KMS-11 (cell line): Measurements from ENCODE around the gene PCTP.

Experiments
- H2AFZ ChIP-seq: fragments of 200-600 bp; sonication (generic); 2 replicates; pipeline ENCODE4 v1.6.1; 2016; ENCODE audit warnings: antibody characterized with exemption, mixed run types, low read depth
- H3K27ac ChIP-seq: fragments of 200-600 bp; sonication (generic); 2 replicates; pipeline ENCODE4 v1.6.1; 2016; ENCODE audit warnings: mild to moderate bottlenecking, mixed run types
- H3K27me3 ChIP-seq: fragments of 200-600 bp; sonication (generic); 2 replicates; pipeline ENCODE4 v1.6.1; 2017; ENCODE audit warnings: mild to moderate bottlenecking, low read depth, mixed run types, moderate library complexity; ENCODE audit not compliant: insufficient read depth
- H3K36me3 ChIP-seq: fragments of 200-600 bp; sonication (generic); 2 replicates; pipeline ENCODE4 v1.6.1; 2017; ENCODE audit warnings: mild to moderate bottlenecking, mixed run types; ENCODE audit not compliant: insufficient read depth
- H3K4me1 ChIP-seq: fragments of 200-600 bp; sonication (generic); 2 replicates; pipeline ENCODE4 v1.6.1; 2016; ENCODE audit warnings: mild to moderate bottlenecking, low read depth, mixed run types; ENCODE audit not compliant: poor library complexity, severe bottlenecking
- H3K4me2 ChIP-seq: fragments of 200-600 bp; sonication (generic); 2 replicates; pipeline ENCODE4 v1.7.0; 2016; ENCODE audit warnings: mild to moderate bottlenecking, mixed run types
- H3K4me3 ChIP-seq: fragments of 200-600 bp; sonication (generic); IDR thresholded peaks from 2 replicates; pipeline ENCODE4 v1.6.1; 2017; ENCODE audit warnings: low read depth, low read length, mixed read lengths; ENCODE audit not compliant: insufficient read depth
- H3K79me2 ChIP-seq: fragments of 200-600 bp; sonication (generic); 2 replicates; pipeline ENCODE4 v1.6.1; 2016; ENCODE audit warnings: low read depth, mixed run types; ENCODE audit not compliant: insufficient read depth
- H3K9ac ChIP-seq: fragments of 200-600 bp; sonication (generic); 2 replicates; pipeline ENCODE4 v1.6.1; 2016; ENCODE audit warnings: mild to moderate bottlenecking, mixed run types
- H4K20me1 ChIP-seq: fragments of 200-600 bp; sonication (generic); 2 replicates; pipeline ENCODE4 v1.6.1; 2016; ENCODE audit warnings: mild to moderate bottlenecking, mixed run types; ENCODE audit not compliant: insufficient read depth
- CTCF ChIP-seq: fragments of 200-600 bp; sonication (generic); conservative IDR thresholded peaks from 2 replicates; pipeline ENCODE4 v1.6.1; 2017; ENCODE audit warnings: low read depth, mild to moderate bottlenecking, antibody characterized with exemption, low read length, moderate library complexity, mixed read lengths

The PCTP gene

GRCh38 chr17:55760643-55761355, 9.9 kb downstream of the PCTP start:
- no peak overlapping the region for H3K9ac ChIP-seq
- H3K4me2 ChIP-seq, result no peak overlapping the region
- H3K27ac ChIP-seq, result no peak overlapping the region
- no peak overlapping the region for H3K4me3 ChIP-seq
- no peaks in the 10 kb centered on the region for H3K79me2 ChIP-seq
- TF ChIP-seq CTCF, result no peak
- H3K27me3 ChIP-seq, result no peaks in the 10 kb centered on the region
- H3K4me1 ChIP-seq, result no peaks in the 10 kb centered on the region
- H3K36me3 ChIP-seq, result no peaks in the 10 kb centered on the region
- H4K20me1 ChIP-seq, result no peaks in the 10 kb centered on the region
- no peak overlapping the region for H2AFZ ChIP-seq

DNA sequence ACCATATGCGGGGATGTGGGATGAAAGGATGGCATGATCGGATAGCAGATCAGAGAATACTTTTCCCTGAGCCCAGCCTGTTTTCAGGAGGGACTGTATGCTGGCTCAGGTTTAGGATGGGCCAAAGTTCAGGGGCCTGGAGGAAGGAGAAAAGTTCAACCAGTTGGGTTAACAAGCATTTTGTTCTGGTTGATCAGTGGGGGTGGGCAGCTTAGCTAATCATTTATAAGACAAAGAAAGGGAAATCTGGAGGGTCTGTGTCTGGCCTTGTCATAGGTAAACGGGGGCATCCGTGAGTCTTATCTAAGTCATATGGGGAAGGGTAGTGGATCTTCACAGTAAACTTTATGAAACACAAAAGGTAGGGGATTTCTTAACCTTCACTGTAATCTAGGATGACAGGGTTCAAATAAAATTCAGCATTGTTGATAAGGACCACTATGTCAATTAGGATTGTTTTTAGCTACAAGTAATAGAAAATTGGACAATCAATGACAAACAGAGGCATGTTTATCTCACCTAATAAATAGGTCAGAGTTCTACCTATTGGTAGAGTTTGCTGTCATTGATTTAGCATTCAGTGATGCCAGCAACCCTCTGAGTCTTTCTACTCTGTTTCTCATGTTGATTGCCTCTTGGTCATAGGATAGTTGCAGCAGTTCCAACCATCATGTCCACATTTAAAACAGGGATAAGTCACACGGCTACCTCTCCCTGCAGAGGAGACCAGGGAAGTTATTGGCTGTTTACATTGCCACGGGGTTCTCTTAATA, 11.4 kb downstream of the PCTP start:
- Histone ChIP-seq H3K79me2 (no peaks in the 10 kb centered on the region), H3K4me3 (no peak overlapping the region), H3K4me1 (no peaks in the 10 kb centered on the region), H3K27ac (no peak overlapping the region), H3K9ac (no peak overlapping the region), H3K27me3 (no peaks in the 10 kb centered on the region), H4K20me1 (no peaks in the 10 kb centered on the region), H3K36me3 (no peaks in the 10 kb centered on the region), H3K4me2 (no peak overlapping the region), H2AFZ (no peak overlapping the region)
- TF ChIP-seq CTCF, result no peak

DNA sequence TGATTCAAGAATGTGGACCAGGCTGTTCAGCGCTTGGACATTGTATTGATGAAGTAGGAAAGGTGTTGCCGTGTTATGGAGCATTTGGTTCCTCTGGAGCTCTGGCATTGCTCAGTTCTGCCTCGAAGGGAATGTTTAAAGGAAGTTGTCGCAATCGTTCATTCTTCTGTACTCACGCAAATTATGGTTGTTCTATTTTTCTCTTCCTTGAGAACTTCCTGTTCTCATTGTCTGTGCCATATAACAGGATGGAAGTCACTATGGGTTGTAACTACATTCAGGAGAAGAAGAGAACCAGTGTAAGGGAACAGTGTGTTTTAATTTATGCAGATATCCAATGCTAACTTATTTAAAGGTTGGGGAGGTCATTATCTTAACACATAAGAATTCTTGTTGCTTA, 13.0 kb downstream of the PCTP start:
- no peak overlapping the region for H3K27ac ChIP-seq
- no peaks in the 10 kb centered on the region for H4K20me1 ChIP-seq
- no peak overlapping the region for H3K9ac ChIP-seq
- H3K27me3 ChIP-seq, result no peaks in the 10 kb centered on the region
- no peak overlapping the region for H2AFZ ChIP-seq
- no peak overlapping the region for H3K4me3 ChIP-seq
- no peak overlapping the region for H3K4me2 ChIP-seq
- H3K4me1 ChIP-seq, result no peaks in the 10 kb centered on the region
- no peak for TF ChIP-seq CTCF
- H3K79me2 ChIP-seq, result no peaks in the 10 kb centered on the region
- H3K36me3 ChIP-seq, result no peaks in the 10 kb centered on the region

DNA sequence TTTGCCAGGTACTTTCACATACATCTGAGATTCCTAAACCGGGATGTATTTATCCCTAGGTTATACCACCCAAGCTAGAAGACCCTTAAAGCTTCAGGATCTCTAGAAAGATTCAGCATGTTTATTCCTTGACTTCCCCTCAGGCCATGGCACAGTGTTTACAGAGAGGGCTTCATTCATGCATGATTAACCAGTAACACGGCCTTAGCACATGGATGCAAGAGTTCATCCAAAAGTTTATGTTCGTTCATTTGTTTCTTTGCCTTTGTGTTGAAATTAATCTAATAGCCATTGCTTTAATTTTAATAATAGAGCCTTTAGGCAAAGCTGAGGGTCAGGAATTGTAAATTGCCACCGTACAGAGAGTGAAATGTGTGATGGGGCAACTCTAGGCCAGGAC, 13.8 kb downstream of the PCTP start:
- H2AFZ ChIP-seq, result no peak overlapping the region
- H4K20me1 ChIP-seq, result no peaks in the 10 kb centered on the region
- H3K27me3 ChIP-seq, result no peaks in the 10 kb centered on the region
- no peaks in the 10 kb centered on the region for H3K79me2 ChIP-seq
- H3K4me1 ChIP-seq, result no peaks in the 10 kb centered on the region
- TF ChIP-seq CTCF, result no peak
- H3K4me2 ChIP-seq, result no peak overlapping the region
- H3K9ac ChIP-seq, result no peak overlapping the region
- H3K4me3 ChIP-seq, result no peak overlapping the region
- no peak overlapping the region for H3K27ac ChIP-seq
- no peaks in the 10 kb centered on the region for H3K36me3 ChIP-seq
